Subcutaneous abdominal adipose tissue (tissue), 5 donors: Measurements from ENCODE around the gene SRCIN1.

Experiments used
- H3K27ac ChIP-seq: one replicate; pipeline ENCODE4 v1.7.0; 2013; ENCODE audit warnings: low read depth, mild to moderate bottlenecking, inconsistent platforms, low read length, moderate library complexity
- H3K27me3 ChIP-seq, 5 donors: one replicate each; pipeline ENCODE4 v1.7.0; 2013; ENCODE audit warnings: low read length in 5 of 5, inconsistent platforms in 1 of 5; ENCODE audit not compliant: control insufficient read depth in 5 of 5, insufficient read depth in 4 of 5
- H3K36me3 ChIP-seq, 5 donors: one replicate each; pipeline ENCODE4 v1.7.0; 2013; ENCODE audit warnings: low read length in 5 of 5; ENCODE audit not compliant: control insufficient read depth in 5 of 5, insufficient read depth in 5 of 5
- H3K4me1 ChIP-seq, 5 donors: one replicate each; pipeline ENCODE4 v1.7.0; 2013; ENCODE audit warnings: low read length in 5 of 5, mild to moderate bottlenecking in 3 of 5, moderate library complexity in 1 of 5; ENCODE audit not compliant: control insufficient read depth in 5 of 5, insufficient read depth in 5 of 5
- H3K4me3 ChIP-seq, 5 donors: one replicate each; pipeline ENCODE4 v1.7.0; 2013; ENCODE audit warnings: low read length in 5 of 5, low read depth in 1 of 5
- H3K9ac ChIP-seq, 5 donors: one replicate each; pipeline ENCODE4 v1.7.0; 2013; ENCODE audit warnings: low read length in 5 of 5, mild to moderate bottlenecking in 4 of 5, moderate library complexity in 3 of 5
- H3K9me3 ChIP-seq, 5 donors: one replicate each; pipeline ENCODE4 v1.7.0; 2013; ENCODE audit warnings: low read length in 5 of 5; ENCODE audit not compliant: control insufficient read depth in 5 of 5
- donor health status: healthy.
- donor health status: healthy.
- donor health status: healthy.
- donor health status: healthy.
- donor health status: healthy.

SRCIN1 gene

DNA sequence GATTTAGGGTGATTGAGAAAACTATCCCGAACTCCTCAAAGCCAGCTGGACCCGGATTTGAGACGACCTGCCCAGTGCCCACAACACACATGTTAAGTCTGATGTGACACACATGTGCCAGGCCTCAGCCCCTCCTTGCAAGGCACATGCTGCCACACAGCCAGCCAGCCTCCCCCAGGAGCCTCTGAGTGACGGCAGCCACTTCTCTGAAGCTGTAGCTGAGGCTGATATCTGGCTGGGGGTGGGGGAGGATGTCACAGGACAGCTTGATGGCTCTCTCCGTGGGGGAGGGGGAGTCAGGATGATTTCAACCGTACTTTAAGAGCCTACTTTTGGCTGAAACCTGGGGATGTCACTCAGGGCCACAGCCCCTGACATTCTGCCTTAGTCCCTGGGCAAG is 40.9 kb downstream of the SRCIN1 start:
- Histone ChIP-seq H3K4me1 (peaks cover 0 to 14% (median 10%) of the 10 kb centered on the region in 5 donors), H3K9me3 (no peaks in the 10 kb centered on the region), H3K27me3 (peaks cover 58 to 94% (median 81%) of the 10 kb centered on the region in 5 donors), H3K27ac (no peak overlapping the region), H3K4me3 (no peak overlapping the region), H3K9ac (no peak overlapping the region), H3K36me3 (no peaks in the 10 kb centered on the region)

- Histone ChIP-seq H3K27ac (no peak overlapping the region), H3K4me3 (no peak overlapping the region), H3K27me3 (peaks cover 60 to 92% (median 82%) of the 10 kb centered on the region in 5 donors), H3K9me3 (no peaks in the 10 kb centered on the region), H3K36me3 (no peaks in the 10 kb centered on the region), H3K4me1 (peaks cover 0 to 19% (median 15%) of the 10 kb centered on the region in 5 donors), H3K9ac (no peak overlapping the region)
These were observed 41.4 kb downstream of the SRCIN1 start for GRCh38 chr17:38564254-38564837.

DNA sequence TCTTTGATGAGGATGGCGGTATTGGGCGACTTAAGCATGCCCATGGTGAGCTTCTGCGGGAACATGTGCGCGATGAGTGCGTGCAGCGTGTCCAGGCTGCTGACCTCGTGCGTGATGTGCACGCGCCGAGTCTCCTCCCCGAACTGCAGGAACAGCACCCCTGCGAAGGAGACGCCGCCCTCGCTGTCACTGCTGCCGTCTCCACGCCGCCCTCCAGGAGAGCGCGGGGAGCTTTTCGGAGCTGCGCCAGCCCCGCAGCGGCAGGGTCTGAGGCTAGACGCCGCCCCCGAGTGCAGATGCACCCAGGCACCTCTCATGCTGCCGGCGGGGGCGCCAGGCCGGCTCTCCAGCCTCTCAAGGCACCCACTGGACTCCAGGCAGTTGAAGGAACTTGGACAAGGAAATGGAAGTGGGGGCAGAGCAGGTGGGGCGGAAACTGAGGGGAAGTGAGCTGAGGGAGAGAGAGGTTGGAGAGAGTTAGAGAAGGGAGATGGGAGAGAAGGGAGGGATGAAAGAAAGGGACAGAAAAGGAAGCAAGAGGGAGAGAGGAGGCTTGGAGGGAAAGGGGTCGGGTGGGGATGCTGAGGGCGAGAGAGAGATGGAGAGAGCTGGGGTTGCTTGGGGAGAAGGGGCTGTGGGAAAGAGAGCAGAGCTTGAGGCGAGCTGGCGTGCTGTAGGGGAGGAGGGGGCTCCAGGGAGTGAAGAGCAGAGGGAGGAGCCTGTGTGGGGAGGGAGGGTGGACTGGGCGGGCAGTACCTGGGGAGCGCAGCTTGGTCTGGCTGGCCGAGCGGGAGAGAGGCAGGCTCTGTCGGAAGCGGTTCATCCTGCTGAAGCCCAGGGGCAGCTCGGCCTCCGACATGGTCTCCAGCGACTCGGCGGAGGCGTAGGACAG is 42.1 kb downstream of the SRCIN1 start:
- H3K9ac ChIP-seq = no peak overlapping the region
- H3K27ac ChIP-seq = no peak overlapping the region
- H3K9me3 ChIP-seq = no peaks in the 10 kb centered on the region
- H3K4me3 ChIP-seq = no peak overlapping the region
- no peaks in the 10 kb centered on the region for H3K36me3 ChIP-seq
- H3K27me3 ChIP-seq = peaks cover 60 to 86% (median 81%) of the 10 kb centered on the region in 5 donors
- peaks cover 0 to 26% (median 22%) of the 10 kb centered on the region in 5 donors for H3K4me1 ChIP-seq

DNA sequence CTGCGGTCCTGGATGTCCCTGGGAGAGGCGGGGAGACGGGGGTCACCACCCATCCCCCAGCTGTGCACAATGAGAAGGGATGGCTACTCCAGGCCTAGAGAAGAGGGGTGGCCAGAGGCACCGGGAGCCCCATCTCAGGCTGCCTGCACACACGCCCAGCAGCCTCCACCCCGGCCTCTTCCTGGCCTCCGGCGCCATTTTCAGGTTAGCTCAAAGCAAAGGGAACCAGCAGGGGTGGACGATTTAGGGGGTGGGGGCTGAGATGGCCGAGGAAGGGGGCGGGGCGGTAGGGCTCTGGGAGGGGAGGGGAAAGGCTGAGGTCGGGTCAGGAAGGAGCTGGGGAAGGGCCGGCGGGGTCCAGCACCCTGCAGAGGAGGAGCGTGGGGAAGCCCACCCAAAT is 42.8 kb downstream of the SRCIN1 start:
- Histone ChIP-seq H3K27ac (no peak overlapping the region), H3K27me3 (peaks cover 57 to 80% (median 73%) of the 10 kb centered on the region in 5 donors), H3K4me1 (peaks cover under 1 to 33% (median 29%) of the 10 kb centered on the region in 5 donors), H3K9me3 (no peaks in the 10 kb centered on the region), H3K9ac (no peak overlapping the region), H3K36me3 (no peaks in the 10 kb centered on the region), H3K4me3 (no peak overlapping the region)

GRCh38 chr17:38562215-38562569 is 43.6 kb downstream of the SRCIN1 start:
- Histone ChIP-seq H3K4me1 (peaks cover 7 to 41% (median 37%) of the 10 kb centered on the region in 5 donors), H3K27me3 (peaks cover 53 to 73% (median 67%) of the 10 kb centered on the region in 5 donors)

GRCh38 chr17:38561416-38562214 is 44.1 kb downstream of the SRCIN1 start:
- no peak overlapping the region for H3K4me3 ChIP-seq
- no peaks in the 10 kb centered on the region for H3K9me3 ChIP-seq
- no peak overlapping the region for H3K9ac ChIP-seq
- no peaks in the 10 kb centered on the region for H3K36me3 ChIP-seq
- H3K27ac ChIP-seq = no peak overlapping the region
- H3K4me1 ChIP-seq = peaks cover 7 to 45% (median 41%) of the 10 kb centered on the region in 5 donors
- peaks cover 47 to 67% (median 64%) of the 10 kb centered on the region in 5 donors for H3K27me3 ChIP-seq

More at GRCh38 chr17:38562215-38562569, 43.6 kb downstream of the SRCIN1 start:
- no peaks in the 10 kb centered on the region for H3K9me3 ChIP-seq
- H3K4me3 ChIP-seq = no peak overlapping the region
- no peaks in the 10 kb centered on the region for H3K36me3 ChIP-seq
- no peak overlapping the region for H3K9ac ChIP-seq
- no peak overlapping the region for H3K27ac ChIP-seq

DNA sequence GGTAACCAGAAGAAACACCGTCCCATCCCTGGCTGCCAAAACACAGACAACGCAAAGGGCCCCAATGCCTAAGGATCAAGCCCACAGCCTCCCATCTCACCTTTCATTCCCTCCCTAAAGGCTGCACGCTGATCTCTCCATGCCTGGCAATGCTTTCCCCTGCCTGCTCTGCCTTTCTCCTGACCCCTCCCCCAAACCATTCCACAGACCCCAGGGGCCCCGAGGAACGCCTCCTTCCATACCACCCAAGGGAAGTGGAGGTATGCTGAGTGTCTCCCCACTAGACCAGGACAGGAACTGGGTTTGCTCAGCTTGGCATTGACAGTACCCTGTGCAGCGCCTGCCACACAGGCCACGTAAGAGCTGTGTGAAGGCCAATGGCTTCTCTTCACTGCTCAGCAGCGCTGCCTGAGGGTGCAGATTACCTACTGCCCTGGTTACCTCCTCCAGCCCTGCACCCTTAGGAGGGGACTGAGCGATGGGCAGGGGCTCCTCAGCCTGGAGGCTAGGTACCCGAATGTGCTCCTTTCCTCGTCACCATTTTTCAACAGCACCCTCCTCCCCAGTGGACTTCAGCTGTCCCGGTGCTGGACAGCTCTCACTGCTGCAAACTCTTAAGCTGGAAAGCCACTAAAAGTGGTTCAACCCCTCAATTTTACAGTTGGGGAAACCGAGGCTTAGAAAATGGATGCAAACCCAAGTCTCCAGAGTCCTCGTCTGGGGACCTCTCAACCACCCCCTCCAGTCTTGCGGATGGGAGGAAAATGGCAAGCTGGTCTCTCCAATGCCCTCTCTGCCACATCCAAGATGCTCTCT is 45.0 kb downstream of the SRCIN1 start:
- H3K9ac ChIP-seq = no peak overlapping the region
- no peaks in the 10 kb centered on the region for H3K9me3 ChIP-seq
- no peak overlapping the region for H3K27ac ChIP-seq
- peaks cover 7 to 48% (median 43%) of the 10 kb centered on the region in 5 donors for H3K4me1 ChIP-seq
- H3K4me3 ChIP-seq = no peak overlapping the region
- H3K27me3 ChIP-seq = peaks cover 42 to 60% (median 58%) of the 10 kb centered on the region in 5 donors
- H3K36me3 ChIP-seq = no peaks in the 10 kb centered on the region

DNA sequence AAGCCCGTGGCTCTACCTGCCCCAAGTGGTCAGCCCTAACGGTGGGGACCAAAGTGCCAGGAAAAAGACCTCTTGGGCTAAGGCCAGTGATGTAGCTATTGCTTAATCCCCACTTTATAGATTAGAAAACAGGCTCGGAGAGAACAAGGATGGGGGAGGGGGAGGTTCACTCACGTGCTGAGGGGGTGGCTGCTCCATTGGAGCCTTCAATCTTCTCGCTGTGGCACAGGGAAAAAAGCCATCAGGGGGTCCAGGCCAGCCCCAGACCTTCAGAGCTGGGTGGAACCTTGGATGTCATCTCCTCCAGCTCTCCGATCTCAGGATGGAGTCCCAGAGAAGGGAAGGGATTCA is 45.9 kb downstream of the SRCIN1 start:
- Histone ChIP-seq H3K4me3 (peak overlapping the region in 2 of 5 donors; percentile 58 to 60), H3K36me3 (no peaks in the 10 kb centered on the region), H3K4me1 (peaks cover 7 to 48% (median 43%) of the 10 kb centered on the region in 5 donors), H3K9ac (no peak overlapping the region), H3K27ac (no peak overlapping the region), H3K27me3 (peaks cover 35 to 54% (median 50%) of the 10 kb centered on the region in 5 donors), H3K9me3 (no peaks in the 10 kb centered on the region)
